B cell (primary cell): ENCODE measurements around the gene PRKCA. TPM values are rescaled to one million over a fixed set of nuclear protein-coding genes. Genes with fewer than 3 reads are reported as not detected.

ENCODE experiments used
- ATAC-seq: fragments of 200-7000 bp; cut with Tn5 transposase; one replicate; pipeline ENCODE4 v1.10.0; 2021; ENCODE audit warnings: low read depth, mild to moderate bottlenecking, moderate number of reproducible peaks, moderate library complexity
- CTCF ChIA-PET: fragments of 350-600 bp; sonication (Branson Sonifier 250); formaldehyde crosslinking; loops from one replicate; lab custom pipeline; 2021; ENCODE audit warnings: antibody characterized with exemption, inconsistent platforms; lab: Charles Lee
- POLR2A ChIA-PET: fragments of 350-600 bp; sonication (Branson Sonifier 250); formaldehyde crosslinking; loops from one replicate; lab custom pipeline; 2021; ENCODE audit warnings: antibody characterized with exemption; lab: Charles Lee
- DNase-seq: peaks from one replicate; pipeline ENCODE4 v3.0.0; 2013
- H2AFZ ChIP-seq: 2 replicates; pipeline ENCODE4 v1.6.1; 2012; ENCODE audit warnings: mild to moderate bottlenecking, low read depth, low read length; ENCODE audit not compliant: insufficient read depth, poor library complexity, severe bottlenecking
- H3K27ac ChIP-seq, 2 donors: 1 replicate in 1 of 2; 2 replicates in 1 of 2; pipeline ENCODE4 v1.5.1; 2012 to 2013; ENCODE audit warnings: low read length in 2 of 2, mild to moderate bottlenecking in 2 of 2, moderate library complexity in 1 of 2
- H3K27me3 ChIP-seq, 4 experiments: fragments of 200-600 bp in 1 of 4; sonication (generic) in 1 of 4; replicated peaks in 1 of 4; 1 replicate in 2 of 4; 2 replicates in 2 of 4; pipeline versions ENCODE4 v1.6.1 to v1.7.0; 2013 to 2016; ENCODE audit warnings: low read length in 3 of 4, mild to moderate bottlenecking in 2 of 4, mixed read lengths in 1 of 4, moderate library complexity in 1 of 4; ENCODE audit not compliant: insufficient read depth in 4 of 4, control insufficient read depth in 3 of 4; ENCODE audit errors: control extremely low read depth in 1 of 4
- H3K36me3 ChIP-seq, 2 experiments: replicated peaks in 1 of 2; 1 replicate in 1 of 2; 2 replicates in 1 of 2; pipeline versions ENCODE4 v1.6.1 to v1.7.1; 2013; ENCODE audit warnings: low read length in 1 of 2; ENCODE audit not compliant: insufficient read depth in 2 of 2, control insufficient read depth in 1 of 2; ENCODE audit errors: control extremely low read depth in 1 of 2, extremely low read depth in 1 of 2
- H3K4me1 ChIP-seq, 2 donors: fragments of 200-600 bp in 1 of 2; sonication (generic) in 1 of 2; 1 replicate in 1 of 2; 2 replicates in 1 of 2; pipeline versions ENCODE4 v1.5.1 to v1.6.1; 2013 to 2017; ENCODE audit warnings: low read length in 2 of 2; ENCODE audit not compliant: control insufficient read depth in 2 of 2, insufficient read depth in 2 of 2
- H3K4me2 ChIP-seq: replicated peaks from 2 replicates; pipeline ENCODE3; 2012; ENCODE audit warnings: mild to moderate bottlenecking, low read depth, low read length; ENCODE audit not compliant: poor library complexity, severe bottlenecking
- H3K4me3 ChIP-seq, 5 experiments: fragments of 200-600 bp in 1 of 5; sonication (generic) in 1 of 5; 1 replicate in 3 of 5; 2 replicates in 2 of 5; pipeline versions ENCODE4 v1.5.1 to v1.7.0; 2011 to 2016; ENCODE audit warnings: low read length in 4 of 5, mild to moderate bottlenecking in 4 of 5, low read depth in 2 of 5, control low read depth in 1 of 5, moderate library complexity in 1 of 5; ENCODE audit not compliant: insufficient read depth in 1 of 5; ENCODE audit errors: control extremely low read depth in 1 of 5, extremely low read depth in 1 of 5
- H3K79me2 ChIP-seq: fragments of 200-600 bp; sonication (generic); one replicate; pipeline ENCODE4 v1.6.0; 2016; ENCODE audit warnings: low read length; ENCODE audit not compliant: control insufficient read depth, insufficient read depth
- H3K9ac ChIP-seq: fragments of 200-600 bp; sonication (generic); 2 replicates; pipeline ENCODE4 v1.6.1; 2017; ENCODE audit warnings: mild to moderate bottlenecking, low read length, moderate library complexity
- H3K9me3 ChIP-seq, 3 donors: one replicate each; pipeline versions ENCODE4 v1.6.1 to v1.7.1; 2013; ENCODE audit warnings: low read length in 2 of 3; ENCODE audit not compliant: control insufficient read depth in 2 of 3, insufficient read depth in 1 of 3; ENCODE audit errors: control extremely low read depth in 1 of 3
- H4K20me1 ChIP-seq: 2 replicates; pipeline ENCODE4 v1.6.0; 2012; ENCODE audit warnings: mild to moderate bottlenecking, low read length; ENCODE audit not compliant: insufficient read depth, control insufficient read depth, poor library complexity, severe bottlenecking
- H3K27ac Mint-ChIP-seq: one replicate; pipeline ENCODE4 v1.8.0; 2021; ENCODE audit warnings: mixed read lengths
- H3K27me3 Mint-ChIP-seq: one replicate; pipeline ENCODE4 v1.8.0; 2021; ENCODE audit warnings: mixed read lengths
- H3K4me1 Mint-ChIP-seq: one replicate; pipeline ENCODE4 v1.8.0; 2021; ENCODE audit warnings: mixed read lengths
- H3K4me3 Mint-ChIP-seq: one replicate; pipeline ENCODE4 v1.8.0; 2021; ENCODE audit warnings: mixed read lengths
- H3K9me3 Mint-ChIP-seq: one replicate; pipeline ENCODE4 v1.8.0; 2022; ENCODE audit warnings: mixed read lengths; ENCODE audit not compliant: insufficient read depth
- EZH2 ChIP-seq: IDR thresholded peaks from 2 replicates; pipeline ENCODE4 v1.6.1; 2012; ENCODE audit warnings: borderline replicate concordance, low read depth, mild to moderate bottlenecking, moderate library complexity, low read length; ENCODE audit not compliant: insufficient read depth, poor library complexity, severe bottlenecking
- WGBS: methylation state at CpG from one replicate; pipeline ENCODE4 v1.1.5; 2013; ENCODE audit warnings: missing lambda C conversion rate; ENCODE audit not compliant: insufficient coverage; 5-methylcytosine and 5-hydroxymethylcytosine counted together
- intact Hi-C: fragments of 100-400 bp; cut with micrococcal nuclease; formaldehyde crosslinking; loops from one replicate; pipeline ENCODE4 v1.10.0; 2022
- polyA plus RNA-seq: library from polyadenylated mRNA; depleted of rRNA; stranded (reverse); fragments of >200 nt; gene quantifications from 2 replicates; pipeline ENCODE4 v1.2.3, GENCODE V29; 2012
- total RNA-seq, 2 donors: library from RNA; stranded (reverse); fragments of 120-200 nt in 1 of 2; gene quantifications; 1 replicate in 1 of 2; 2 replicates in 1 of 2; pipeline versions ENCODE4 v1.2.3 to v1.2.4, GENCODE V29; 2013 to 2022
- TF ChIP-seq, protein P1 (sequence below): fragments of 200-600 bp; IDR thresholded peaks from one replicate; pipeline ENCODE4 v1.8.0; 2022; ENCODE audit warnings: antibody characterized with exemption, mild to moderate bottlenecking

Gene PRKCA
- total and polyA plus RNA-seq, 2 donors (not counting 1 experiment from before 2014, with no cell fraction given) = 0.33 to 7.7 TPM

DNA sequence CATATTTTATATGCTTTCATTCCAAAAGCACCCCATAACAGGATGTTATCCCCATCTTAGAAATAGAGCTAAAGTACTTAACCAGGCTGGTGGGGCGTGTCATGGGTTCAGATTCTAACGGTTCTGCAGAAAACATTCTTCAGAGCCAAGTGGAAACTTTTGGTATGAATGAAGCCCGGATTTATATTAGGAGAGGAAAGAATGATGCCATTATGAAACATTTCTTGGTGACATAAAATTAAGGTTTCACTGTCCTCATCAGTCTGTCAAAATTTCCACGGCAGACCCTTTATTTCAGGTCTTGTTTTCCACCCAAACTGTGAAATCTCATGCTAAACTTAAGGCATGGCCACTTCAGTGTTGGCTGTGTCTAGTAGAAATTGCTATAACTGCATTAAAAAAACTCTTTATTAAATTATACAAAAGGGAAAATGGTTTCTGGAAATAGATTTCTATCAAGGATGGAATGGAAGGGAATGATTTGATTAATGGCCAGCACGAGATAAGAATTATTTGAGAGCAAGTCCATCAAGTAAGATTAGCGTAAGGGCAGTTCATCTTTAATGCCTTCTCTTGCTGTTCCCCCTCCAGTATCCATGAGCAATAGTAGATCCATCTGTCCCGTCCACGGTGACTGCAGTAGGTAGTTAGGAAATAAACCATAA, 11.7 kb downstream of the PRKCA start:
- ATAC-seq (no peak), DNase-seq (no peak)
- Mint-ChIP-seq H3K27me3 (no peaks in the 10 kb centered on the region), H3K9me3 (no peaks in the 10 kb centered on the region), H3K4me3 (no peak overlapping the region), H3K4me1 (no peaks in the 10 kb centered on the region), H3K27ac (no peak overlapping the region)
- H3K4me3 ChIP-seq = no peak overlapping the region
- no peaks in the 10 kb centered on the region for H3K27me3 ChIP-seq
- TF ChIP-seq, protein P1, sequence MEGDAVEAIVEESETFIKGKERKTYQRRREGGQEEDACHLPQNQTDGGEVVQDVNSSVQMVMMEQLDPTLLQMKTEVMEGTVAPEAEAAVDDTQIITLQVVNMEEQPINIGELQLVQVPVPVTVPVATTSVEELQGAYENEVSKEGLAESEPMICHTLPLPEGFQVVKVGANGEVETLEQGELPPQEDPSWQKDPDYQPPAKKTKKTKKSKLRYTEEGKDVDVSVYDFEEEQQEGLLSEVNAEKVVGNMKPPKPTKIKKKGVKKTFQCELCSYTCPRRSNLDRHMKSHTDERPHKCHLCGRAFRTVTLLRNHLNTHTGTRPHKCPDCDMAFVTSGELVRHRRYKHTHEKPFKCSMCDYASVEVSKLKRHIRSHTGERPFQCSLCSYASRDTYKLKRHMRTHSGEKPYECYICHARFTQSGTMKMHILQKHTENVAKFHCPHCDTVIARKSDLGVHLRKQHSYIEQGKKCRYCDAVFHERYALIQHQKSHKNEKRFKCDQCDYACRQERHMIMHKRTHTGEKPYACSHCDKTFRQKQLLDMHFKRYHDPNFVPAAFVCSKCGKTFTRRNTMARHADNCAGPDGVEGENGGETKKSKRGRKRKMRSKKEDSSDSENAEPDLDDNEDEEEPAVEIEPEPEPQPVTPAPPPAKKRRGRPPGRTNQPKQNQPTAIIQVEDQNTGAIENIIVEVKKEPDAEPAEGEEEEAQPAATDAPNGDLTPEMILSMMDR = no peak
- no peak for TF ChIP-seq EZH2
- CTCF ChIA-PET = no interaction called here
- H2AFZ ChIP-seq = no peak overlapping the region
- H3K36me3 ChIP-seq = no peaks in the 10 kb centered on the region
- H4K20me1 ChIP-seq = no peaks in the 10 kb centered on the region
- WGBS = 97% methylated on average over 5 of the region's 8 CpGs
- no peaks in the 10 kb centered on the region for H3K9me3 ChIP-seq
- H3K27ac ChIP-seq = no peak overlapping the region
- no peak overlapping the region for H3K4me2 ChIP-seq
- no peaks in the 10 kb centered on the region for H3K4me1 ChIP-seq
- no peaks in the 10 kb centered on the region for H3K79me2 ChIP-seq
- intact Hi-C loops = no loop called here
- POLR2A ChIA-PET = no interaction called here
- no peak overlapping the region for H3K9ac ChIP-seq

DNA sequence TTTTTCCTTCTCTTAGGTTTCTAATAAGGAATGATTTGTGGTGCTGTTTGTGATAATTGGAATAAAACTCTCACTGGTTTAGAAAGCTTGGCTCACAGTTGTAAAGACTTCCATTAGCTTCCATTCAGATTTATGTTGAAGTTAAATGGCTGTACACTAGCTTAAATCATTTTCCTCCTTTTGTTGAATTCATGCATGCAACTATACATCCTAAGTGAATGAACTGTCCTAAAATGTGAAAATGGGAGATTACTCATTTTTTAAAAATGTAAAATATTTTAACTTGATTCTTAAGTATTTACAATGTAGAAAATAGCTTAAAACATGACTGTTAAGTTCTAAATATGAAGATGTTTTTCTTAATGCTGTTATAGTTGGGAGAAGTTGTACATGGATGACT, 15.2 kb downstream of the PRKCA start:
- intact Hi-C loops = no loop called here
- Histone ChIP-seq H3K27me3 (no peaks in the 10 kb centered on the region), H3K79me2 (no peaks in the 10 kb centered on the region), H3K4me3 (no peak overlapping the region), H3K4me1 (no peaks in the 10 kb centered on the region), H3K4me2 (no peak overlapping the region), H3K36me3 (no peaks in the 10 kb centered on the region), H3K9ac (no peak overlapping the region), H4K20me1 (no peaks in the 10 kb centered on the region), H2AFZ (no peak overlapping the region), H3K27ac (no peak overlapping the region), H3K9me3 (peaks cover 0 to 8% (median 7%) of the 10 kb centered on the region in 3 donors)
- TF ChIP-seq EZH2 = no peak
- TF ChIP-seq, protein P1 = no peak
- Mint-ChIP-seq H3K27me3 (no peaks in the 10 kb centered on the region), H3K4me1 (no peaks in the 10 kb centered on the region), H3K27ac (no peak overlapping the region), H3K9me3 (no peaks in the 10 kb centered on the region), H3K4me3 (no peak overlapping the region)
- DNase-seq (no peak), ATAC-seq (no peak)
- ChIA-PET POLR2A (no interaction called here), CTCF (no interaction called here)
